OCI-LY3 (cell line): ENCODE data around the gene CAND1.

Experiments
- H2AFZ ChIP-seq: fragments of 200-600, 300-600 bp; shearing (Covaris generic); 2 replicates; pipeline ENCODE4 v1.6.0; 2014; ENCODE audit warnings: antibody characterized with exemption, low read depth, low read length
- H3K27ac ChIP-seq: fragments of 200-600, 300-600 bp; sonication (generic); 2 replicates; pipeline ENCODE4 v1.5.1; 2014; ENCODE audit warnings: mild to moderate bottlenecking, low read length, moderate library complexity, mixed read lengths
- H3K27me3 ChIP-seq: fragments of 200-600, 300-600 bp; sonication (generic); 2 replicates; pipeline ENCODE4 v1.6.1; 2014; ENCODE audit warnings: low read depth, low read length, mixed read lengths
- H3K36me3 ChIP-seq: fragments of 200-600, 300-600 bp; sonication (generic); replicated peaks from 2 replicates; pipeline ENCODE3; 2014; ENCODE audit warnings: low read depth, low read length, mixed read lengths
- H3K4me1 ChIP-seq: fragments of 300-600, 200-600 bp; sonication (generic); 2 replicates; pipeline ENCODE4 v1.6.1; 2014; ENCODE audit warnings: low read length, mixed read lengths
- H3K4me2 ChIP-seq: fragments of 200-600, 300-600 bp; sonication (generic); 2 replicates; pipeline ENCODE4 v1.6.1; 2014; ENCODE audit warnings: low read length, mixed read lengths
- H3K4me3 ChIP-seq: fragments of 300-600, 200-600 bp; sonication (generic); 2 replicates; pipeline ENCODE4 v1.5.1; 2014; ENCODE audit warnings: antibody characterized with exemption, mild to moderate bottlenecking, low read length, moderate library complexity
- H3K79me2 ChIP-seq: fragments of 300-600, 200-600 bp; shearing (Covaris generic); 2 replicates; pipeline ENCODE4 v1.6.1; 2014; ENCODE audit warnings: mild to moderate bottlenecking, low read length, mixed read lengths
- H3K9ac ChIP-seq: fragments of 300-600, 200-600 bp; shearing (Covaris generic); 2 replicates; pipeline ENCODE4 v1.6.0; 2014; ENCODE audit warnings: mild to moderate bottlenecking, low read length, moderate library complexity
- H3K9me3 ChIP-seq: fragments of 200-600, 300-600 bp; shearing (Covaris generic); 2 replicates; pipeline ENCODE4 v1.6.1; 2014; ENCODE audit warnings: low read length, mixed read lengths; ENCODE audit not compliant: insufficient read depth
- H4K20me1 ChIP-seq: fragments of 200-600, 300-600 bp; sonication (generic); 2 replicates; pipeline ENCODE4 v1.6.1; 2016; ENCODE audit warnings: low read length, mixed read lengths; ENCODE audit not compliant: insufficient read depth
- EZH2phosphoT487 ChIP-seq: fragments of 200-600 bp; shearing (Covaris generic); IDR thresholded peaks from 2 replicates; pipeline ENCODE4 v1.6.1; 2018; ENCODE audit warnings: antibody characterized with exemption, mixed run types, low read depth
- TF ChIP-seq, protein P1 (sequence below): fragments of 200-600, 300-600 bp; sonication (generic); IDR thresholded peaks from 2 replicates; pipeline ENCODE4 v1.5.1; 2014; ENCODE audit warnings: antibody characterized with exemption, low read length, low read depth

The CAND1 gene

GRCh38 chr12:67286257-67286656, 17.1 kb downstream of the CAND1 start:
- H3K4me2 ChIP-seq: no peak overlapping the region
- H2AFZ ChIP-seq: no peak overlapping the region
- no peak for TF ChIP-seq EZH2phosphoT487
- TF ChIP-seq, protein P1, sequence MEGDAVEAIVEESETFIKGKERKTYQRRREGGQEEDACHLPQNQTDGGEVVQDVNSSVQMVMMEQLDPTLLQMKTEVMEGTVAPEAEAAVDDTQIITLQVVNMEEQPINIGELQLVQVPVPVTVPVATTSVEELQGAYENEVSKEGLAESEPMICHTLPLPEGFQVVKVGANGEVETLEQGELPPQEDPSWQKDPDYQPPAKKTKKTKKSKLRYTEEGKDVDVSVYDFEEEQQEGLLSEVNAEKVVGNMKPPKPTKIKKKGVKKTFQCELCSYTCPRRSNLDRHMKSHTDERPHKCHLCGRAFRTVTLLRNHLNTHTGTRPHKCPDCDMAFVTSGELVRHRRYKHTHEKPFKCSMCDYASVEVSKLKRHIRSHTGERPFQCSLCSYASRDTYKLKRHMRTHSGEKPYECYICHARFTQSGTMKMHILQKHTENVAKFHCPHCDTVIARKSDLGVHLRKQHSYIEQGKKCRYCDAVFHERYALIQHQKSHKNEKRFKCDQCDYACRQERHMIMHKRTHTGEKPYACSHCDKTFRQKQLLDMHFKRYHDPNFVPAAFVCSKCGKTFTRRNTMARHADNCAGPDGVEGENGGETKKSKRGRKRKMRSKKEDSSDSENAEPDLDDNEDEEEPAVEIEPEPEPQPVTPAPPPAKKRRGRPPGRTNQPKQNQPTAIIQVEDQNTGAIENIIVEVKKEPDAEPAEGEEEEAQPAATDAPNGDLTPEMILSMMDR: no peak
- H3K9me3 ChIP-seq: no peaks in the 10 kb centered on the region
- H3K27me3 ChIP-seq: no peaks in the 10 kb centered on the region
- H4K20me1 ChIP-seq: peaks cover 55% of the 10 kb centered on the region
- peaks cover 42% of the 10 kb centered on the region for H3K36me3 ChIP-seq
- H3K4me1 ChIP-seq: no peaks in the 10 kb centered on the region
- H3K79me2 ChIP-seq: peaks cover 88% of the 10 kb centered on the region
- no peak overlapping the region for H3K4me3 ChIP-seq
- no peak overlapping the region for H3K9ac ChIP-seq
- H3K27ac ChIP-seq: no peak overlapping the region

GRCh38 chr12:67287311-67287710, 18.2 kb downstream of the CAND1 start:
- no peak for TF ChIP-seq EZH2phosphoT487
- TF ChIP-seq, protein P1: no peak
- Histone ChIP-seq H3K4me1 (no peaks in the 10 kb centered on the region), H3K4me2 (no peak overlapping the region), H3K9me3 (no peaks in the 10 kb centered on the region), H3K9ac (no peak overlapping the region), H3K79me2 (peaks cover 88% of the 10 kb centered on the region), H3K4me3 (no peak overlapping the region), H3K27ac (no peak overlapping the region), H3K36me3 (peaks cover 40% of the 10 kb centered on the region), H3K27me3 (no peaks in the 10 kb centered on the region), H2AFZ (no peak overlapping the region), H4K20me1 (peaks cover 57% of the 10 kb centered on the region)

GRCh38 chr12:67288561-67288960, 19.4 kb downstream of the CAND1 start:
- no peak overlapping the region for H3K9ac ChIP-seq
- no peak overlapping the region for H3K27ac ChIP-seq
- no peak overlapping the region for H3K4me3 ChIP-seq
- H2AFZ ChIP-seq: no peak overlapping the region
- H3K9me3 ChIP-seq: no peaks in the 10 kb centered on the region
- TF ChIP-seq, protein P1: no peak
- no peak for TF ChIP-seq EZH2phosphoT487
- H3K79me2 ChIP-seq: peaks cover 87% of the 10 kb centered on the region
- H3K36me3 ChIP-seq: peaks cover 33% of the 10 kb centered on the region
- no peaks in the 10 kb centered on the region for H3K4me1 ChIP-seq
- no peaks in the 10 kb centered on the region for H3K27me3 ChIP-seq
- H4K20me1 ChIP-seq: peaks cover 57% of the 10 kb centered on the region
- H3K4me2 ChIP-seq: no peak overlapping the region

DNA sequence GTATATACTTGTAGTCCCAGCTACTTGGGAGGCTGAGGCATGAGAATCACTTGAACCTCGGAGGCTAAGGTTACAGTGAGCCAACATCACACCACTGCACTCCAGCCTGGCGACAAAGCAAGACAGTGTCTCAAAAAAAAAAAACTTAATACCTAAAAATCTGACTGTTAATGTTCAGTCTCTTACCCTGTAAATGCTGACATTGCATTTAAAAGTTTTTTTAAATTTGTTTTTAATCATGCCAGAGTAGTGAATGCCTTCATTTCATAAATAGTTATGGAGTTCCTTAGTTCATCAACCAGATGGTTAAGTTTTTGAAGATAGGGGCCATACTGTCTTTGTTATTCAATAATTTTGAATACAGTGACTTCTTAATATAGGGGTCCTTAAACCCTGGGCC, 21.2 kb downstream of the CAND1 start:
- Histone ChIP-seq H3K9ac (no peak overlapping the region), H3K27me3 (no peaks in the 10 kb centered on the region), H3K4me3 (no peak overlapping the region), H4K20me1 (peaks cover 59% of the 10 kb centered on the region), H3K36me3 (peaks cover 35% of the 10 kb centered on the region), H3K4me1 (no peaks in the 10 kb centered on the region), H3K79me2 (peaks cover 87% of the 10 kb centered on the region), H3K4me2 (no peak overlapping the region), H3K9me3 (no peaks in the 10 kb centered on the region), H2AFZ (no peak overlapping the region), H3K27ac (no peak overlapping the region)
- TF ChIP-seq, protein P1: no peak
- TF ChIP-seq EZH2phosphoT487: no peak
